ENCODE results near the gene DNAJA1.

The DNAJA1 gene

GRCh38 chr9:33029231-33029786, 4.2 kb downstream of the DNAJA1 start:
- DNase-seq (ENCODE audit: low spot score): no peak

DNA sequence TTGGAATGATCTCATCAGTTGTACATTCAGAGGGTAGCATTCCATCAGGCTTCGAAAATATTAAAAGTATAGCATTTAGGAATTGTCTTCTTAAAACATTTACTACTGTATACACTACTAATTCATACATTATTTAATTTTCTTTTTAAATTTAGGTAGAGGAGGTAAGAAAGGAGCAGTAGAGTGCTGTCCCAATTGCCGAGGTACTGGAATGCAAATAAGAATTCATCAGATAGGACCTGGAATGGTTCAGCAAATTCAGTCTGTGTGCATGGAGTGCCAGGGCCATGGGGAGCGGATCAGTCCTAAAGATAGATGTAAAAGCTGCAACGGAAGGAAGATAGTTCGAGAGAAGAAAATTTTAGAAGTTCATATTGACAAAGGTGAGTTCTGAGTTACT, 5.2 kb downstream of the DNAJA1 start:
- no peak for DNase-seq (ENCODE audit: low spot score)

DNA sequence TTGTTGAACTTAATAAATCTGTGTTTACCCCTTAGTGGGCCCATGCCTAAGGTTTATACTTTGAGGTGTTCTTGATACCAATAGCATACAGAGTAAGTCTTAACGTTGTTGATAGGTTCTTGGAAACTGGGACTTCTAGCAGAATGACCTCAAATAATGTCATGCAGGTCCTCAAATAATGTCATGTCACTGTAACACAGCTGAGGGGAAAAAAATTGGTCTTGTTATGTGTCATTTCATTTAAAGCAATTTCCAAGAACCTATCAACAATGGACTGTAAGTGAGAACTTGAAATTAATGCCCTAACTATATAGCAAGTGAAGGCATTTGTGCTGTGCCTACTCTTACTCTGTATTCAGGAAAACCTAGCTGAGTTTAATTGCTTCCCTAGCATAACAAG, 7.2 kb downstream of the DNAJA1 start:
- no peak for DNase-seq (ENCODE audit: low spot score)

GRCh38 chr9:33032865-33033264, 7.8 kb downstream of the DNAJA1 start:
- no peak for DNase-seq (ENCODE audit: low spot score)

DNA sequence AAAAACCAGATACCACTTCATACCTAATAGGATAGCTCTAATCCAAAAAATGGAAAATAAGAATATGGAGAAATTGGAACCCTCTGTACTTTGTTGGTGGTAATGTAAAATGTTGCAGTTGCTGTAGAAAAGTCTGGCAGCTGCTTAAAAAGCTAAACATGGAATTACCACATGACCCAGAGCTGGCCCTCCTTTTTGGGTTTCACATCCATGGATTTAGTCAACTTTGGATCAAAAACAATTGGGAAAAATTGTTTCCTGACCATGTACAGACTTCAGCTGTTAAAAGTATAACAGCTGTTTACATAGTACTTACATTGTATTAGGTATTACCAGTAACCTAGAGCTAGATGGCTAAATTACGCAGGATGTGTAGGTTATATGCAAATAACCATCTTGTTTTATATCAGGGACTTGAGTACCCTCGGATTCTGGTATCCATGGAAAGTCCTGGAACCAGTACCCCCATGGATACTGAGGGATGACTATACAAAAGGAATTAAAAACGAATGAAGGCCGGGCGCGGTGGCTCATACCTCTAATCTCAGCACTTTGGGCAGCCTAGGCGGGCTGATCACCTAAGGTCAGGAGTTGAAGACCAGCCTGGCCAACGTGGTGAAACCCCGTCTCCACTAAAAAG, 15.8 kb downstream of the DNAJA1 start:
- DNase-seq (ENCODE audit: low spot score): no peak

DNA sequence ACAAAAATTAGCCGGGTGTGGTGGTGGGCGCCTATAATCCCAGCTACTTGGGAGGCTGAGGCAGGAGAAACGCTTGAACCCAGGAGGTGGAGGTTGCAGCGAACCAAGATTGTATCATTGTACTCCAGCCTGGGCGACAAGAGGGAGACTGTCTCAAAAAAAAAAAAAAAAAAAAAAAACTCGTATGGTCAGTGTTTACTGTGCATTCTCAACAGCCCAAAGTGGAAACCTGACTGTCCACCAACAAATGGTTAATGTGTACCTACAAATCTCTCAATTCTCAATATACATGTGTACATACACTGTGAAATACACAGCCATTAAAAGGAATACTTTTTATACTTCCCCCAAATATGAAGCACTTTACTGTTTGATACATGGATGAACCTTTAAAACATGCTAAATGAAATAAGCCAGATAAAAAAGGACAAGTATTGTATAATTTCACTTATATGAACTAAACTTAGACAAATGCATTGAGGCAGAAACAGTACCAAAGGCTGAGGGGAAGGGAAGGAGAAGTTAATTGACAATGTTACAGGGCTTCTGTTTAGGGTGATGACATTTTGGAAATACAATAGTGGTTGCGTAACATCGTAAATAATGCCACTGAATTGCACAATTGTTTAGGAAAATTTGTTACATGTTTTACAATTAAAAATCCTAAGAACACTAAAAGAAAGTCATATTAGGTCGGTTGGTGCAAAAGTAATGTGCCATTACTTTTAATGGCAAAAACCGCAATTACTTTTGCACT, 16.5 kb downstream of the DNAJA1 start:
- DNase-seq (ENCODE audit: low spot score): no peak

DNA sequence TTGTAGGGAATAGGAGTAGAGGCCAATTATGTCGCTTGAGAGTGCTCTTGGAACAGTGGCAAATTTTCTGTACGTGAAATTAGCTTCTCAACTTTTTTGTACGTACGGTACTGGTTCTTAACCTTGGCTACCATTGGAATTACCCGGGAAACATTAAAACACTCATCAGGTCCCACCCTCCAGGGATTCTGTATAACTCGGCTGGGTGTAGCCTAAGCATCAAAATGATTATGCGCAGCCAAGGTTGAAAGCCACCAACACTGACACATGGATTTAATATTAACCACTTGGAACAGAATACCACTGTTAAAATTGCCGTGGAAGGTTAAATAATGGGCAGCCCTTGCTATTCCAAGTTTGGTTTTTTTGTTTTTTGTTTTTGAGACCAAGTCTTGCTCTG, 17.4 kb downstream of the DNAJA1 start:
- DNase-seq (ENCODE audit: low spot score): no peak

DNA sequence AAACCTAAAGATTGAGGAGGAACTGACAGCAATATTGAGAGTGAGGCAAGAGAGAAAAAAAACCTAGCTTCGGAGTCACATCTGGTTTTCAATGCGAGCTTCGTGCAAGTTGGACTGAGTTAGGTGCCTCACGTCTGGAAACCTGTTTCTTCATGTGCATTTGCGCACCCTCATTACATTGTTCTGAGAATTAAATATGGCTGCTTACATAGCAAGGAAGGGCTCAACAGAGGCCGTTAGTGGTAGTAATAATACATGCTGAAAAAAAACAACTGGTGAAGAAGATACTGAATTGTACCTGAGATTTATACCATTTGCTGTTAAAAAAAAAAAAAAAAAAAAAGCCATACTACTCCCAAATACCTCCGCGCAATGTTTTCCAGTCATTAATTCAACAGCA, 18.6 kb downstream of the DNAJA1 start:
- no peak for DNase-seq (ENCODE audit: low spot score)

DNA sequence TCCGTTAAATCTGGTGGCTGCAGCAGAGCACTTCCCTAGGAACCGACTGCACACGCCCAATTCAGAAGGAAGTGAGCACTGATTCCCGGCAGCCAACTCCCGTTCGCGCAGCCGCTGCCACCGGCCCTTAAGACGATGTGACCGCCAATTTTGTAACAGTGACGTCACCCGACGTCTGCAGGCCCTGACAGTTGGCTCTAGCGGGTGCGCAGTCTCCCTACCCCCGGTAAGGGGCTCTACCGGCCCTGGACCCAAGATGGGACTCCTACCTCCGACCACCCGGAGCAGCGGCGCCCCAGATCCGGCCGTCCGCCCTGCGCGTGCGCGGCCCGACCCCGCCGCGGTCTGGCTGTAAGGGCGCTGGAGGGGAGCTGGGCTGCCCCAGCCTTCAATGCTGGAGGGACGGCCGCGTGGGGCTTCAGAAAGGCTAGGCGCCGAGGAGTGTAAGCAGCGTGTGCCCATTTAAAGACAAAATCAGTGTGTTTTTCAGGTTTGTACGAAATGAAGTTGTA, 19.1 kb downstream of the DNAJA1 start:
- DNase-seq (ENCODE audit: low spot score): peak; percentile 75

DNA sequence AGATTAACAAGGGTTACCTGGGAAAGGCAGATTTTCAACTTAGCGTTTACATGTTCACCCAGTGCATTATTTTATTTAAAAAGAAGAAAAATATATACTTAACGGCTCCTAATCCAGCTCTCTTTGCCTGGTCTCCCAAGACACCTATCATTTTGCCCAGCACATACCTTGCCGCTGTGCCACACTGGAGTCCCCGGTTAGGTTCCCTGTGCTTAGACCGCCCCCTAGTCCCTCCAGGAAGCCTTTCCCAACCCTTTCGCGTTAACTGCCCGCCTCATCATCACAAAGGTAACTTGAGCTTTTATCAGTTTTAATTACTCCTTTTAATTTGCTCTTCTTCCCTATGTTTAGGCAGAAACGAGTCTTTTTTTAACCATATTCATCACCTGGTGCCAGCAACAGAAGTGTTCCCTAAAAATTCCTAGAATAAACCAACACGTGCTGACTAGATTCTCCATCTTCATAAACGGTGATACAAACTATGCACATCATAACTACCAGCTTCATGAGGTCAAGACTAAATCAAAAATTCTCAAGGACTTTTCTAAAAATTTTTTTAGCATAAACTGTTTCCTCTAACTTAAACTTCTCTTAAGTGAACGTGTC, 19.7 kb downstream of the DNAJA1 start:
- DNase-seq (ENCODE audit: low spot score): no peak

DNA sequence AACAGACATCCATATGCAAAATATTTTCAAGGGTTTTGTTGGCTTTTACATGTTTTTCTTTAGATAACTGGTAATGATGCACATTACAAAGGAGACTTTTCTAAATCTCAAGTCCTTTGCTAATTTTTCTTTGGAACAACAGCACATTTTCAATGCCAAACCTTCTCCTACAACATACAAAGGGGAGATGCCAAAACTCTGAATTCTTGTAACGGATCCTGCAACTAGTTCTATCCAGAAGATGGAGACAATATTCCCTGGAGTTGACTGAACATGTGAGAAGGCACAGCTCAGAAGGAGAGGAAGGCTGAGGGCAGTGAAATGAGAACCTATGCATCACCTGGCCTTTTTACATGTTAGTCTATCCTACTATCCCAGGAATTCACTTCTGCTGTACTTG, 21.0 kb downstream of the DNAJA1 start:
- no peak for DNase-seq (ENCODE audit: low spot score)

DNA sequence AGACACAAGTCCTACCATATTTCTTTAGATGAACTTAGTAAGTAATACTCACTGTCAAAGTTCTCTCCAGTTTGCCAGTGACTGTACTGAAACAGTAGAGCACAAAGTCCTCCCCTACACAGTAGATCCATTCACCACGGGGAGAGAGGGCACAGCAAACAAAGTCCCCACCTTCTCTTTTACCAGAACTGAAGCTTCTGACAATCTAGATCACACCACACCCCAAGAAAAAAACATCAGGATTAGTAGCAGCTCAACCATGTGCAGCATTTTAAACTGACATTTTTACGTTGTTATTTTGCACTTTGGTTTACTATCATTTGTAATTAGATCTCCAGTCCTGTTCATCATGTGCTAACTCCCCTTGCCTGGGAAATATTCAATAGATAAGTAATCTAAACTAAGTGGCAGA, 23.0 kb downstream of the DNAJA1 start:
- DNase-seq (ENCODE audit: low spot score): no peak

GRCh38 chr9:33049680-33050361, 24.7 kb downstream of the DNAJA1 start:
- peak; percentile 27 for DNase-seq (ENCODE audit: low spot score)

- no peak for DNase-seq (ENCODE audit: low spot score)
These were observed 26.1 kb downstream of the DNAJA1 start for GRCh38 chr9:33051144-33051543.

- no peak for DNase-seq (ENCODE audit: low spot score)
These were observed 40.3 kb downstream of the DNAJA1 start for GRCh38 chr9:33065157-33066076.

GRCh38 chr9:33068991-33069390, 43.9 kb downstream of the DNAJA1 start:
- DNase-seq (ENCODE audit: low spot score): no peak

DNA sequence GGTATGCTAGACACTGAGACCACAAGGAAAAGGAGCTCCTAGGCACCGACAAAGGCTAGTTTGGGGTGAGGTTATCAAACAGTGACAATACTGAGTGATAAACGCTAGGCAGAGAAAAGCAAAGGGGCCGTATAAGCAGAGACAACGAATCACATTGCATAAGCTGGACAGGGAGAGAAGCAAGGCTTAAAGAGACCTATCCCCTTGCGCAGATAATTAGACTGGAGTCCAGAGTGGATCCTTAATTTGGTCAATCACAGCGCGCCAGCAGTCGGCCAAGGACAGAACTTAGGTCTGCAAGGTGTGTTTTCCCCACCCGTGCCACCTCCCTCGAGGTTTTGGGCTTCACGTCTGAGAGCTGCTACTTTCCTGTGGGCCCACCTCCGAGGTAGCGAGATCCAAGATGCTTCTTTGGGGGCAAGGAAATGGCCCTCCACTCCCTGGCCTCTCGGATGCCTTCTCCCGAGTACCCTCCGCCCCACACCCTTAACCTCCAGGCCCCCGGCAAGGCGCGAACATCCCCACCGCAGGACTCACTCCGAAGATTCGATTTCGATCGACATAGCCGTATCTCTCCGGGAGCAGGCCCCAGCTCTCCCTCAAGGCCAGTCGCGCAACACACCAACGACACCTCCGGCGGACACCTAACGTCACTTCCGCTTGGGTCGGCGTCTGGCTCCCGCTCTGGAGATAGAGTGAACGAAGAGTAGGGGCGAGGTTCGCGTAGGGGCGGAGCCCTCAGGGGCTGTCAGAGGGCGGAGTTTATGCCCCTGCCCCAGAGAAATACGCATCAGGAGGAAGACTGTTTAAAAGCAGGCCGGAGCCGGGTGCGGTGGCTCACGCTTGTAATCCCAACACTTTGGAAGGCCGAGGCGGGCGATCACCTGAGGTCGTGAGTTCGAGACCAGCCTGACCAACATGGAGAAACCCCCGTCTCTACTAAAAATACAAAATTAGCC, 51.3 kb downstream of the DNAJA1 start, which contains the start of gene SMU1:
SMU1 (minus strand) TSS at position 629 of the 959 bp plus-strand sequence; CDS start at position 563, 66 bp downstream.
- DNase-seq (ENCODE audit: low spot score): peak; percentile 98

- DNase-seq (ENCODE audit: low spot score): peak; percentile 15
These were observed 55.5 kb downstream of the DNAJA1 start for GRCh38 chr9:33080534-33080933.

DNA sequence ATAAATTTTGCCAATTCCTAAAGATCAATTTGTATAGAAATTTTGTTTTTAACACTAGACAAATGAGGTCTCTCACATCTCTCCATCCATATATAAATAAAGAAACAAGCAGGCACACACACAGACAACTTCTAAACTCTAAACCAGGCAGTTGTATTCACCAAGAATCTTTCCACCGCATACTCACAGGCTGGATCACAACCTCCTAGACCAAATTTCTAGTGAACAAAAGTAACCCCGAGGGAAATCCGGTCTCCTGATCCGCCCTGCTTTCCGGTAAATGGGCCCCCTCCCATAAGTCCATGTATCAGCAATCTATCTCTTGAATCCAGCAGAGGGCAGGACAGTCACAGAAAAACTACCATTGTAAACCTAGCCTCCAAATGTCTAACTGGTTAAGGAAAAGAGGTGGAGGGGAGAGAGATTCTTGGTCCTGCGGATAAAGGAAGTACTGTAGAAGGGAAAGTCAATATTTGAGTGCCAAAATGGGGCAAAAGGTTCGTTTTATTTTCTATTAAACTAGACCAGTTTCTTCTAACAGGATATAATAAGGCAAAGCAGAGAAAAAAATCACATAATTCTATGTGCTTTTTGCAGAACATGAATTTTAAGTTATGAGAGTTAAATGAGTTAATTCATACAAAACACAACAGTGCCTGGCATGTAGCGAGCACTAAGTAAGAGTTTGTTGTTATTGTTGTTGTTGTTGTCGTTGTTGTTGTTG, 56.2 kb downstream of the DNAJA1 start:
- DNase-seq (ENCODE audit: low spot score): peak; percentile 89
